Liver (tissue), 9 donors: ENCODE results near the gene CDC42BPG. TPM values are rescaled to one million over a fixed set of nuclear protein-coding genes. Genes with fewer than 3 reads are reported as not detected.

Source experiments
- DNase-seq: peaks from one replicate; pipeline ENCODE4 v3.0.0-alpha.2; 2017; ENCODE audit warnings: low spot score
- H3K27ac ChIP-seq, 2 donors: one replicate each; pipeline ENCODE4 v1.7.0; 2013; ENCODE audit warnings: inconsistent platforms in 2 of 2, low read length in 2 of 2, control low read depth in 1 of 2, low read depth in 1 of 2, mild to moderate bottlenecking in 1 of 2
- H3K27me3 ChIP-seq, 4 donors: one replicate each; pipeline versions ENCODE4 v1.6.1 to v1.7.0; 2013; ENCODE audit warnings: low read length in 3 of 4, inconsistent platforms in 1 of 4, mild to moderate bottlenecking in 1 of 4, moderate library complexity in 1 of 4; ENCODE audit not compliant: control insufficient read depth in 4 of 4, insufficient read depth in 4 of 4
- H3K36me3 ChIP-seq, 4 donors: one replicate each; pipeline versions ENCODE4 v1.6.1 to v1.7.0; 2013; ENCODE audit warnings: low read length in 3 of 4, mild to moderate bottlenecking in 3 of 4, low read depth in 1 of 4, moderate library complexity in 1 of 4; ENCODE audit not compliant: control insufficient read depth in 4 of 4, insufficient read depth in 3 of 4
- H3K4me1 ChIP-seq, 4 donors: one replicate each; pipeline versions ENCODE4 v1.6.1 to v1.7.0; 2013; ENCODE audit warnings: low read length in 3 of 4, mild to moderate bottlenecking in 3 of 4, moderate library complexity in 1 of 4; ENCODE audit not compliant: control insufficient read depth in 4 of 4, insufficient read depth in 4 of 4
- H3K4me3 ChIP-seq, 3 donors: one replicate each; pipeline versions ENCODE4 v1.6.1 to v1.7.0; 2013; ENCODE audit warnings: low read length in 3 of 3, control low read depth in 1 of 3, low read depth in 1 of 3, mild to moderate bottlenecking in 1 of 3
- H3K9ac ChIP-seq, 2 donors: one replicate each; pipeline ENCODE4 v1.7.0; 2013; ENCODE audit warnings: low read length in 2 of 2, mild to moderate bottlenecking in 2 of 2, moderate library complexity in 2 of 2, control low read depth in 1 of 2, low read depth in 1 of 2
- H3K9me3 ChIP-seq, 4 donors: one replicate each; pipeline versions ENCODE4 v1.6.1 to v1.7.0; 2013; ENCODE audit warnings: low read length in 3 of 4; ENCODE audit not compliant: control insufficient read depth in 4 of 4
- ATF3 ChIP-seq: IDR thresholded peaks from 2 replicates; pipeline ENCODE4 v1.6.1; 2016; ENCODE audit warnings: antibody characterized with exemption
- CTCF ChIP-seq: fragments of 150-350 bp; IDR thresholded peaks from 2 replicates; pipeline ENCODE4 v1.5.1; 2017; ENCODE audit warnings: improper control_type of control experiment, low read depth, low read length; ENCODE audit not compliant: missing input control
- EGR1 ChIP-seq, 2 donors: IDR thresholded peaks; 2 replicates each; pipeline ENCODE4 v1.6.1; 2016 to 2018; ENCODE audit warnings: antibody characterized with exemption in 2 of 2, low read depth in 2 of 2
- FOXA1 ChIP-seq: IDR thresholded peaks from 2 replicates; pipeline ENCODE4 v1.6.1; 2016; ENCODE audit warnings: antibody characterized with exemption
- FOXA2 ChIP-seq: IDR thresholded peaks from 2 replicates; pipeline ENCODE4 v1.6.1; 2016; ENCODE audit warnings: antibody characterized with exemption
- GABPA ChIP-seq, 2 donors: IDR thresholded peaks in 1 of 2; conservative IDR thresholded peaks in 1 of 2; 2 replicates each; pipeline ENCODE4 v1.6.1; 2016; ENCODE audit warnings: antibody characterized with exemption in 2 of 2, mild to moderate bottlenecking in 1 of 2, moderate library complexity in 1 of 2
- HNF4A ChIP-seq, 2 donors: conservative IDR thresholded peaks; 2 replicates each; pipeline ENCODE4 v1.6.1; 2016; ENCODE audit warnings: antibody characterized with exemption in 2 of 2, mild to moderate bottlenecking in 2 of 2
- HNF4G ChIP-seq: IDR thresholded peaks from 2 replicates; pipeline ENCODE4 v1.6.1; 2016; ENCODE audit warnings: antibody characterized with exemption
- JUND ChIP-seq, 2 donors: IDR thresholded peaks; 2 replicates each; pipeline ENCODE4 v1.6.1; 2016; ENCODE audit warnings: antibody characterized with exemption in 2 of 2
- MAX ChIP-seq: IDR thresholded peaks from 2 replicates; pipeline ENCODE4 v1.6.1; 2016; ENCODE audit warnings: antibody characterized with exemption
- NR2F2 ChIP-seq: IDR thresholded peaks from 2 replicates; pipeline ENCODE4 v1.6.1; 2016; ENCODE audit warnings: antibody characterized with exemption
- RAD21 ChIP-seq, 2 donors: IDR thresholded peaks; 2 replicates each; pipeline ENCODE4 v1.6.1; 2016; ENCODE audit warnings: antibody characterized with exemption in 2 of 2, mild to moderate bottlenecking in 2 of 2
- REST ChIP-seq: IDR thresholded peaks from 2 replicates; pipeline ENCODE4 v1.6.1; 2016; ENCODE audit warnings: antibody characterized with exemption, mild to moderate bottlenecking
- RXRA ChIP-seq, 2 donors: IDR thresholded peaks; 2 replicates each; pipeline ENCODE4 v1.6.1; 2017 to 2018; ENCODE audit warnings: antibody characterized with exemption in 2 of 2, mild to moderate bottlenecking in 1 of 2
- SP1 ChIP-seq: IDR thresholded peaks from 2 replicates; pipeline ENCODE4 v1.6.1; 2018; ENCODE audit warnings: antibody characterized with exemption, mild to moderate bottlenecking
- TAF1 ChIP-seq: conservative IDR thresholded peaks from 2 replicates; pipeline ENCODE4 v1.6.1; 2016; ENCODE audit warnings: antibody characterized with exemption, mild to moderate bottlenecking
- YY1 ChIP-seq: IDR thresholded peaks from 2 replicates; pipeline ENCODE4 v1.6.1; 2016; ENCODE audit warnings: antibody characterized with exemption, mild to moderate bottlenecking
- ZBTB33 ChIP-seq: IDR thresholded peaks from 2 replicates; pipeline ENCODE4 v1.6.1; 2016; ENCODE audit warnings: antibody characterized with exemption
- WGBS: extraction: QIAGEN DNeasy Blood & Tissue Kit; methylation state at CpG from one replicate; pipeline ENCODE4 v1.1.7; 2013; 5-methylcytosine and 5-hydroxymethylcytosine counted together
- polyA plus RNA-seq, 2 donors: library from polyadenylated mRNA; stranded (reverse) in 1 of 2; unstranded in 1 of 2; fragments of 200-250 nt in 1 of 2; fragments of >200 nt in 1 of 2; fragmentation: Nextera tagmentation in 1 of 2; extraction: Ambion mirVana in 1 of 2; gene quantifications; one replicate each; pipeline versions ENCODE4 v1.2.1 to v1.2.3, GENCODE V29; 2013 to 2015
- total RNA-seq, 2 donors: library from RNA; depleted of rRNA; stranded (reverse); fragments of >200 nt; gene quantifications; one replicate each; pipeline ENCODE4 v1.2.3, GENCODE V29; 2014
- donor health status: healthy.
- donor health status: healthy.
- donor health status: healthy.
- donor health status: healthy.
- donor health status: healthy.

Gene CDC42BPG
- total and polyA plus RNA-seq, 4 donors = 0.18 to 1.2 (median 0.58) TPM

GRCh38 chr11:64778473-64779298, 65.8 kb downstream of the CDC42BPG start, which contains the start of gene SF1:
SF1 (minus strand) TSS chr11:64778542; CDS start chr11:64778392, 150 bp downstream.
- peak within 1 kb of the TSS; percentile 97 to 99 for H3K27ac ChIP-seq
- H3K9ac ChIP-seq = peak within 1 kb of the TSS; percentile 78
- no peaks in the 10 kb centered on the region for H3K9me3 ChIP-seq
- peak; percentile 96 for DNase-seq
- peaks cover 7 to 27% (median 24%) of the 10 kb centered on the region in 4 donors for H3K36me3 ChIP-seq
- H3K4me1 ChIP-seq = peaks cover 0 to 25% (median 20%) of the 10 kb centered on the region in 4 donors
- WGBS = under 1% methylated on average over 80 of the region's 80 CpGs
- peak within 1 kb of the TSS; percentile 84 to 100 (median 93) for H3K4me3 ChIP-seq
- peak; percentile 98 for TF ChIP-seq YY1
- peak; percentile 57 for TF ChIP-seq FOXA1
- TF ChIP-seq RXRA (IDR thresholded peaks at IDR 0.05) = peak; percentile 44 to 59
- peak; percentile 23 for TF ChIP-seq ATF3
- no peak for TF ChIP-seq CTCF
- peak; percentile 82 for TF ChIP-seq REST
- TF ChIP-seq RAD21 (IDR thresholded peaks at IDR 0.05) = no peak
- TF ChIP-seq TAF1 = peak; percentile 85
- peak; percentile 14 to 43 for TF ChIP-seq EGR1 (IDR thresholded peaks at IDR 0.05; ENCODE audit: low read depth in 2 of 2)
- peak; percentile 84 for TF ChIP-seq SP1
- TF ChIP-seq HNF4G = no peak
- peak; percentile 45 to 88 for TF ChIP-seq GABPA (IDR thresholded peaks at IDR 0.05 in 1 of 2, conservative IDR thresholded peaks at IDR 0.05 in 1 of 2)
- peak; percentile 68 to 93 for TF ChIP-seq JUND (IDR thresholded peaks at IDR 0.05)
- TF ChIP-seq FOXA2 = peak; percentile 39
- TF ChIP-seq NR2F2 = no peak
- TF ChIP-seq MAX = peak; percentile 45
- TF ChIP-seq ZBTB33 = peak; percentile 99
- TF ChIP-seq HNF4A (conservative IDR thresholded peaks at IDR 0.05) = peak; percentile 57 to 81
- no peaks in the 10 kb centered on the region for H3K27me3 ChIP-seq
